Stimulated activated CD8-positive, alpha-beta memory T cell treated with anti-CD3 and anti-CD28 coated beads, Interleukin-15, amount 100 ng/mL, for 1 hour (primary cell): Measurements from ENCODE around the gene LMO7.

Experiments used
- DNase-seq: peaks from one replicate; pipeline ENCODE4 v3.0.0-alpha.2; 2020; ENCODE audit warnings: low read depth

LMO7 gene

DNA sequence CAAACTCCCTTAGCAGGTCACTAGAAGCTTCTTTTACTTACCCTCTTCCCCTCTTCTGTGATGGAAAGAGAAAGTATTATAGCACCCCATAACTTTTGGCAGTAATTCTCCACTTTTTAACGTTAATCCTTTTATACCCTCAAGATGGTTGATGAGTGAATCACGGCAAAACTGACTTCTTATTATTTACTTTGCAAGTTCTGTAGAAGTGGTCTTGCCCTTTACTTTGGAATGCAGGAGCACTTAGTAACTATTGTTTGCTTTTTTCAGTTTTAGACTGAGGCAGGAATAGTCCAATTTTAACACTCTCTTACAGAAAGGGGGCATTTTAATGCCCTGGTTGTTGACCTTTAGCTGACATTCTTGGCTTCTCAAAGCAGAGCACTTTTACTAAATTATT, 260.1 kb downstream of the LMO7 start:
- DNase-seq = no peak

DNA sequence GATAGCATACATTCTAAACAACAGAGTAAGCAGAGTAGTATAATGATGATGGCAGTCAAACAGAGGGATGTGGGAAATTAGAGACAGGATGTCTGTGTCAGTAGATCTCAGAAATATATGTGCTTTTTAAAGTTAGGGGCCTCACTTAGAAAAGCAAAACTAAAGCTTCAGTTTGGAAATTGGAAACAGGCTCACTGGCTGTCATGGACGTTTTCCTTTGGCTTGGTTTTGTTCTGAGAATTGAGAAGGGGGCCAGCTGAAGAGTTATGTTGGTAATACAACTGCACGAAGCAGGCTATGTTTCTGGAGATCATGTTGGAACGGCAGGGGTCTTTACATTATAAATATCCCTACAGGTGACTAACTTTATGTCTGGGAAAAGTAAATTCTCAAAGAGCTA, 261.3 kb downstream of the LMO7 start:
- DNase-seq = no peak

DNA sequence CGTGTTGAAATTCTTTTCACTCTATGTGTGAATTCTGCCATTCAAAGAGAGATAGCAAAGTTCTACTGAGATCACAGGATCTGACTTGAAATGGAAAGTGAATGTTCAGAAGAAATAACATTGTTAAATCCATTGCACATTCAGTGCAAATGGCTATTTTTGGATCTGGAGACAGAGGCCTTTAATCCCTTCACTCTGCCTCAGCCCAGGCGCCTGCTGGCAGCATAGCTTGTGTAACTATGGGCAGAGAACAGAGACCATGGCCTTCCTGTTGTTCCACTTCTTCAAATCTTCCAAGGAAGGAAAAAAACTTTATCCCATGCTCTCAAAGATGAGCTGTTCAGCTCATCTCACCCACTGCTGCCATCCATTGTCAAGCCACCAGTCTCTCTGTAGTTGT, 265.4 kb downstream of the LMO7 start:
- no peak for DNase-seq

DNA sequence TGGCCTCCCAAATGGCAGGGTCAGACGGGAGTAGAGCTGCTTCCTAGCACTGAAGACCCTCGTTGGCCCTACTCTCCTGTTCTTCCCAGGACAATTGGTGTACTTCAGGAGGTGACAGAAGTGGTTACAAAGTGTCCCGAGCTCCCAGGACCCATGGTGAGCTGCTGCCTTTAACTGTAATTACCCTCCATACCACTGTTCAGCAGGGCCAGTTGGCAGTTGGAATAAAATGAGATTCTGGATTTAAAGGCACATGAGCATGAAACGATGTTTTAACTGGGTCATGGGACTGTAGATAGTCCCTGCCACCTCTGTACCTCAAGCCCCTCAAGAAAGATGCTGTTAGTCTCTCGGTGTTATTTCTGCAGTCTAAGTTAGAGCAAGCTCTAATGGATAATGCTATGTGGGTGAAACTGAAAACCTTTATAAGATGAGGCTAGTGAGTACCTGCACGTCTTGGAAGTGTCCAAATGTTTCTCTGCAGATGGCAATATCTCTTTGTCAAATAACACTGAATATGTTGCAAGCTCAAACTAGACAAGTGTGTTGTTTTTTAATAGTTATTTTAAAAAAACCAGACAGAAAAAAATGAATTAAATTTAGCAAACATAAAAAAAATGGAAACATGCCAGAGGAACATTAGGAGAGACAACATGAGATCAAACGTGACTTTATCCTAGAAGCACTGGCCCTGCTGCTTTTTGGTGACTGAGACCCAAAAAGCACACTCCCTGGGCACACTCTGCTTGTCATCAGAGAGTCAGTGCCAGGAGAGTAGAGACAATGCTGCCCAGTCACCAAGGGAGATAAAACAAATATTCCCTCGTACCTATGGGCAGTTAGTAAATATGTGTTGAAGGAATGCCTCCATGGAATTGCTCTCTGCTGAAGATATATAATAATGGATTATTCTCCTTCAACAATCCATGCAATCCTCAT, 266.3 kb downstream of the LMO7 start:
- DNase-seq = no peak

DNA sequence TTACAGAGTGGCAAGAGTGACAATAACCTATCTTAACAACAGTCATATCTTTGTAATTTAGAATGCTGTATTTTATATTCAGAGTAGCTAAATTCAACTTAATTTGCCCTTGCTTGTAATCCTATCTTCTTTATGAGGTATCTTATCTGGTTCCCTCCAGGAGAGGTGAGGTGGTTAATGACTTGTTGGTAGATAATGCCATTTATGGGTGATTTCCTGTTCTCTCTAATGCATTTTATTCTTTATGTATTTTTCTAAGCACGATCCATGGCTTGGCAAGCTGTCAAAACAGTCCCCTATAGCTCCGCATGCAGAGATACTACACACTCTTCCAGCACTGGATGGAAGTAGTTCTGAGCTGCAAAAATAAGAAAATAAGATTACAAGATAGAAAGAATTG, 267.9 kb downstream of the LMO7 start:
- DNase-seq = no peak

DNA sequence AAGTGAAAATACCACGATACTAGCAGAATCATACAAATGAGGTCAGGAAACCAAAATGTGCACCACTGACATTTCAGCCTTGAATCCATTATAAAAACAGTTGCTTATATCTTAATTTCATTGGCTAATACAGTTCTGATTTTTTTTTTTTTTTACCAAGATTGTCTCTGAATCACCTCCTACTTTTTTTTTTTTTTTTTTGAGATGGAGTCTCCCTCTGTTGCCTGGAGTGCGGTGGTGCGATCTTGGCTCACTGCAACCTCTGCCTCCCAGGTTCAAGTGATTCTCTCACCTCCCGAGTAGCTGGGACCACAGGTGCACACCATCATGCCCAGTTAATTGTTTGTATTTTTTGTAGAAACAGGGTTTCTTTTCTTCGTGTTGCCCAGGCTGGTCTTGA, 270.2 kb downstream of the LMO7 start:
- no peak for DNase-seq

DNA sequence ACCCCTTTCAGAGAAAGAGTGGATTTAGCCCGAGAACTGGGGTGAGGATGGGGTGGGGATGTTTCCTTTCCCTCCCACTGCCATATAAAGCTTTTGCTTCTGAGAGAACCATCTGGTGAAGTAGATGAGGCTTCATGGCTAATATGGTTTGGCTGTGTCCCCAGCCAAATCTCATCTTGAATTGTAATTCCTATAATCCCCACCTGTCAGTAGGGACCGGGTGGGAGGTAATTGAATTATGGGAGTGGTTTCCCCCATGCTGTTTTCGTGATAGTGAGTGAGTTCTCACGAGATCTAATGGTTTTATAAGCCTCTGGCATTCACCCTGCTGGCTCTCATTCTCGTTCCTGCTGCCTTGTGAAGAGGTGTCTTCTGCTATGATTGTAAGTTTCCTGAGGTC, 270.9 kb downstream of the LMO7 start:
- no peak for DNase-seq

DNA sequence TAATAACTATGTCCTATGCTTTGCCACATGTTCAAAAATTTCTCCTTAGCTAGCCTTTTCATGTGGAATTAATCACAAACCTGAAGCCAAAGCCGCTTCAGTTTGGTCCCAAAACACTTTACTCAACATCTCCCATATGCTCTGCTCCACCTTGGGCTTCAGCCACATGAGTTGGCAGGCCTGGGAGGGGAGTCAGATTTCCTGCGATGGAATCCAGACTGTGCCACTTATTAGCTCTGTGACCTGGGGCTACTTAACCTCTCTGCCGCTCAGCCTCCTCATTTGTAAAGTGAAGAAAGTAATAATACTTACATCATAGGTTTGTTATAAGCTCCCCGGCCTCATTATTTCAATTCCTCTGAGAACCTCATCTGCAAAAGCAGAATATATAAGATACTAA, 272.0 kb downstream of the LMO7 start:
- DNase-seq = no peak
